IMR-90 (cell line): ENCODE results near the gene DMAP1. TPM values are rescaled to one million over a fixed set of nuclear protein-coding genes. Genes with fewer than 3 reads are reported as not detected.

Experiments
- ATAC-seq: fragments of 200-7000 bp; cut with Tn5 transposase; 2 replicates; pipeline ENCODE4 v1.9.1; 2020; ENCODE audit warnings: low read depth, mild to moderate bottlenecking, moderate library complexity
- BruUV-seq: library from RNA; stranded (reverse); fragments of 400-500 nt; replicated peaks from 2 replicates; lab custom pipeline; 2021; lab: Mats Ljungman, UMichigan
- CTCF ChIA-PET: fragments of 300-600 bp; formaldehyde crosslinking; extraction: SDS; loops from one replicate; lab custom pipeline; 2021; ENCODE audit warnings: antibody characterized with exemption; lab: Yijun Ruan, JAX
- POLR2A ChIA-PET: fragments of 300-600 bp; sonication (Branson Sonifier 250); formaldehyde crosslinking; loops from one replicate; lab custom pipeline; 2022; ENCODE audit warnings: antibody characterized with exemption; ENCODE audit not compliant: unreplicated experiment; lab: Charles Lee
- DNase-seq: peaks from one replicate; pipeline ENCODE4 v3.0.0; 2013
- H2AFZ ChIP-seq: replicated peaks from 2 replicates; pipeline ENCODE3; 2013; ENCODE audit warnings: low read length, mild to moderate bottlenecking; ENCODE audit not compliant: poor library complexity
- H2AK5ac ChIP-seq: 2 replicates; pipeline ENCODE4 v1.6.1; 2013; ENCODE audit warnings: low read depth, low read length, inconsistent platforms
- H2AK9ac ChIP-seq: replicated peaks from 2 replicates; pipeline ENCODE3; 2013; ENCODE audit warnings: mild to moderate bottlenecking, low read depth, low read length, moderate library complexity; ENCODE audit not compliant: poor library complexity
- H2BK120ac ChIP-seq: 2 replicates; pipeline ENCODE4 v1.6.1; 2013; ENCODE audit warnings: low read depth, low read length, inconsistent platforms
- H2BK15ac ChIP-seq: 3 replicates; pipeline ENCODE4 v1.6.1; 2013; ENCODE audit warnings: low read depth, low read length, inconsistent platforms
- H2BK20ac ChIP-seq: 2 replicates; pipeline ENCODE4 v1.6.1; 2013; ENCODE audit warnings: low read depth, mild to moderate bottlenecking, inconsistent platforms, low read length, moderate library complexity
- H2BK5ac ChIP-seq: 2 replicates; pipeline ENCODE4 v1.6.1; 2013; ENCODE audit warnings: mild to moderate bottlenecking, low read depth, low read length, inconsistent platforms; ENCODE audit not compliant: poor library complexity, severe bottlenecking
- H3K14ac ChIP-seq: replicated peaks from 2 replicates; pipeline ENCODE4 v1.6.1; 2013; ENCODE audit warnings: low read depth, low read length, inconsistent platforms
- H3K18ac ChIP-seq: 2 replicates; pipeline ENCODE4 v1.6.1; 2013; ENCODE audit warnings: low read depth, low read length, control low read depth
- H3K23ac ChIP-seq: 2 replicates; pipeline ENCODE4 v1.6.1; 2013; ENCODE audit warnings: low read depth, low read length, inconsistent platforms
- H3K27ac ChIP-seq: 2 replicates; pipeline ENCODE4 v1.5.1; 2013; ENCODE audit warnings: mild to moderate bottlenecking, control low read depth, low read length; ENCODE audit not compliant: insufficient read depth
- H3K27me3 ChIP-seq: 2 replicates; pipeline ENCODE4 v1.6.1; 2013; ENCODE audit warnings: low read length; ENCODE audit not compliant: control insufficient read depth, insufficient read depth
- H3K36me3 ChIP-seq: 2 replicates; pipeline ENCODE4 v1.6.1; 2013; ENCODE audit warnings: low read length, mixed read lengths; ENCODE audit not compliant: control insufficient read depth, insufficient read depth
- H3K4ac ChIP-seq: 2 replicates; pipeline ENCODE4 v1.6.1; 2013; ENCODE audit warnings: low read depth, low read length, inconsistent platforms
- H3K4me1 ChIP-seq: 2 replicates; pipeline ENCODE4 v1.6.1; 2013; ENCODE audit warnings: low read length, mixed read lengths; ENCODE audit not compliant: control insufficient read depth, insufficient read depth
- H3K4me2 ChIP-seq: 2 replicates; pipeline ENCODE4 v1.6.1; 2013; ENCODE audit warnings: low read depth, mild to moderate bottlenecking, control low read depth, low read length, moderate library complexity
- H3K4me3 ChIP-seq: 2 replicates; pipeline ENCODE4 v1.5.1; 2013; ENCODE audit warnings: low read depth, mild to moderate bottlenecking, control low read depth, low read length, moderate library complexity; ENCODE audit not compliant: insufficient read depth
- H3K56ac ChIP-seq: 2 replicates; pipeline ENCODE4 v1.6.1; 2013; ENCODE audit warnings: low read length, inconsistent platforms; ENCODE audit not compliant: insufficient read depth; ENCODE audit errors: extremely low read depth
- H3K79me1 ChIP-seq, 2 experiments: 2 replicates each; pipeline ENCODE4 v1.6.1; 2013; ENCODE audit warnings: low read length in 2 of 2, inconsistent platforms in 1 of 2, low read depth in 1 of 2
- H3K9ac ChIP-seq: 2 replicates; pipeline ENCODE4 v1.6.1; 2013; ENCODE audit warnings: low read depth, low read length, control low read depth
- H3K9me1 ChIP-seq: 2 replicates; pipeline ENCODE4 v1.6.1; 2013; ENCODE audit warnings: low read length, inconsistent platforms; ENCODE audit not compliant: insufficient read depth
- H3K9me3 ChIP-seq: 2 replicates; pipeline ENCODE4 v1.6.1; 2013; ENCODE audit warnings: low read length; ENCODE audit not compliant: control insufficient read depth, insufficient read depth
- H4K20me1 ChIP-seq: 2 replicates; pipeline ENCODE4 v1.6.1; 2013; ENCODE audit warnings: low read length, inconsistent platforms; ENCODE audit not compliant: insufficient read depth
- H4K5ac ChIP-seq: 2 replicates; pipeline ENCODE4 v1.6.1; 2013; ENCODE audit warnings: mild to moderate bottlenecking, low read depth, low read length, control low read depth
- H4K8ac ChIP-seq, 2 experiments: 2 replicates each; pipeline ENCODE4 v1.6.1; 2013; ENCODE audit warnings: low read depth in 2 of 2, low read length in 2 of 2, control low read depth in 1 of 2, inconsistent platforms in 1 of 2
- H4K91ac ChIP-seq: 2 replicates; pipeline ENCODE4 v1.6.1; 2013; ENCODE audit warnings: low read depth, low read length, inconsistent platforms; ENCODE audit not compliant: insufficient read depth
- CEBPB ChIP-seq: IDR thresholded peaks from 2 replicates; pipeline ENCODE4 v1.6.1; 2012; ENCODE audit warnings: low read depth, low read length, improper control_type of control experiment
- CHD1 ChIP-seq: IDR thresholded peaks from 2 replicates; pipeline ENCODE4 v1.6.1; 2012; ENCODE audit warnings: low read depth, low read length, improper control_type of control experiment
- FOS ChIP-seq: fragments of 150-350 bp; IDR thresholded peaks from 2 replicates; pipeline ENCODE4 v1.6.1; 2016; ENCODE audit warnings: low read depth, low read length
- MAFK ChIP-seq: IDR thresholded peaks from 2 replicates; pipeline ENCODE4 v1.6.1; 2012; ENCODE audit warnings: low read depth, low read length, improper control_type of control experiment
- MXI1 ChIP-seq: IDR thresholded peaks from 2 replicates; pipeline ENCODE4 v1.6.1; 2012; ENCODE audit warnings: low read depth, mild to moderate bottlenecking, low read length, moderate library complexity, borderline replicate concordance
- RAD21 ChIP-seq: IDR thresholded peaks from 2 replicates; pipeline ENCODE4 v1.6.1; 2012; ENCODE audit warnings: low read length, improper control_type of control experiment
- SMC3 ChIP-seq: fragments of 150-350 bp; IDR thresholded peaks from 2 replicates; pipeline ENCODE4 v1.6.1; 2016; ENCODE audit warnings: low read depth, mild to moderate bottlenecking, antibody characterized with exemption, low read length, moderate library complexity
- WGBS, 2 experiments: methylation state at CpG; one replicate each; pipeline versions ENCODE4 v1.1.5 to v1.1.7; 2013; ENCODE audit warnings: missing lambda C conversion rate in 2 of 2; ENCODE audit not compliant: insufficient read length in 1 of 2; ENCODE audit errors: extremely low coverage in 2 of 2; 5-methylcytosine and 5-hydroxymethylcytosine counted together
- dilution Hi-C: fragments of 300-500 bp; cut with HindIII; formaldehyde crosslinking; loops from one replicate; pipeline ENCODE4 v1.14.3; 2018; ENCODE audit warnings: low sequenced_read_pairs; ENCODE audit not compliant: unreplicated experiment
- in situ Hi-C: fragments of 300-500 bp; cut with MboI; formaldehyde crosslinking; loops from 3 replicates; pipeline ENCODE4 v1.14.3; 2019; ENCODE audit warnings: low sequenced_read_pairs, inconsistent platforms, mixed read lengths
- intact Hi-C: fragments of 100-400 bp; cut with micrococcal nuclease; formaldehyde crosslinking; loops from 2 replicates; pipeline ENCODE4 v1.10.0; 2022
- polyA plus RNA-seq, 3 experiments: library from polyadenylated mRNA; depleted of rRNA; stranded (reverse); fragments of >200 nt; gene quantifications; 2 replicates each; pipeline ENCODE4 v1.2.3, GENCODE V29; 2012; ENCODE audit warnings: low replicate concordance in 1 of 3
- total RNA-seq: library from RNA; depleted of rRNA; stranded (reverse); fragments of >200 nt; gene quantifications from 2 replicates; pipeline ENCODE4 v1.2.3, GENCODE V29; 2012
- TF ChIP-seq, protein P1 (sequence below): fragments of 150-350 bp; IDR thresholded peaks from 2 replicates; pipeline ENCODE4 v1.6.1; 2016; ENCODE audit warnings: low read depth, mild to moderate bottlenecking, low read length, moderate library complexity, borderline replicate concordance
- TF ChIP-seq, protein P2 (sequence below): fragments of 150-350 bp; IDR thresholded peaks from 2 replicates; pipeline ENCODE4 v1.6.1; 2017; ENCODE audit warnings: mild to moderate bottlenecking, antibody characterized with exemption, low read length, low read depth

DMAP1 gene
- total and polyA plus RNA-seq, 2 of the 4 experiments (the other 2 are of a cell fraction): 22.2 to 34.3 TPM

DNA sequence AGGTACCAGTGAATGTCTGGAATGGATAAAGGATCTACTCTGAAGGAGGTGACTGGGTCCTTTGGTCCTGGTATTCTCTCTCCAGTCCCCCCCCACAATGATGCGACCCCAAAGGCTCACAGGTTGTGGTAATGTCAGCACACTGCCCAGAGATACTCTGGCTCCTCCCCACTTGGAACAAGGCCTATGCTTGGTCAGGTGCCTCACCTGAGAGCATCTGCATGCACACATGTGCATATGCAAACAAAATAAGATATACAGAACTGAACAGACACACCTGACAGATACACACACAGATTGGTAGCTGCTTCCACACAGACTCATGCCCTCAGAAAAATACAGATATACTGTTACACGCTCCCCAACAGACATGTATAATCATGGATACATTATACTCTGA, 33.5 kb downstream of the DMAP1 start:
- intact Hi-C loops (no loop called here), dilution Hi-C loops (no loop called here), in situ Hi-C loops (no loop called here)
- no peak overlapping the region for H2BK120ac ChIP-seq
- no peak overlapping the region for H3K4me2 ChIP-seq
- H3K27ac ChIP-seq: no peak overlapping the region
- H3K79me1 ChIP-seq: no peaks in the 10 kb centered on the region; a peak in 1 of 4 replicates
- H2AFZ ChIP-seq: no peak overlapping the region
- ATAC-seq (no peak), DNase-seq (no peak)
- no peak overlapping the region for H3K14ac ChIP-seq
- BruUV-seq: no TSS peak
- H4K20me1 ChIP-seq: no peaks in the 10 kb centered on the region; the same call in 1 of the 2 replicates
- no peak overlapping the region for H2BK5ac ChIP-seq
- WGBS, 2 experiments: 100% methylated on average over 1 of the region's 2 CpGs; no CpG with 5 or more reads in 1 of the 2 experiments
- TF ChIP-seq MAFK (no peak), FOS (no peak), MXI1 (no peak), CHD1 (no peak), RAD21 (no peak), CEBPB (no peak), SMC3 (no peak)
- TF ChIP-seq, protein P1, sequence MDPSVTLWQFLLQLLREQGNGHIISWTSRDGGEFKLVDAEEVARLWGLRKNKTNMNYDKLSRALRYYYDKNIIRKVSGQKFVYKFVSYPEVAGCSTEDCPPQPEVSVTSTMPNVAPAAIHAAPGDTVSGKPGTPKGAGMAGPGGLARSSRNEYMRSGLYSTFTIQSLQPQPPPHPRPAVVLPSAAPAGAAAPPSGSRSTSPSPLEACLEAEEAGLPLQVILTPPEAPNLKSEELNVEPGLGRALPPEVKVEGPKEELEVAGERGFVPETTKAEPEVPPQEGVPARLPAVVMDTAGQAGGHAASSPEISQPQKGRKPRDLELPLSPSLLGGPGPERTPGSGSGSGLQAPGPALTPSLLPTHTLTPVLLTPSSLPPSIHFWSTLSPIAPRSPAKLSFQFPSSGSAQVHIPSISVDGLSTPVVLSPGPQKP: no peak
- TF ChIP-seq, protein P2, sequence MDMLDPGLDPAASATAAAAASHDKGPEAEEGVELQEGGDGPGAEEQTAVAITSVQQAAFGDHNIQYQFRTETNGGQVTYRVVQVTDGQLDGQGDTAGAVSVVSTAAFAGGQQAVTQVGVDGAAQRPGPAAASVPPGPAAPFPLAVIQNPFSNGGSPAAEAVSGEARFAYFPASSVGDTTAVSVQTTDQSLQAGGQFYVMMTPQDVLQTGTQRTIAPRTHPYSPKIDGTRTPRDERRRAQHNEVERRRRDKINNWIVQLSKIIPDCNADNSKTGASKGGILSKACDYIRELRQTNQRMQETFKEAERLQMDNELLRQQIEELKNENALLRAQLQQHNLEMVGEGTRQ: no peak
- no peak overlapping the region for H3K9ac ChIP-seq
- ChIA-PET POLR2A (no interaction called here), CTCF (no interaction called here)
- no peak overlapping the region for H3K23ac ChIP-seq
- no peak overlapping the region for H3K4ac ChIP-seq
- H3K4me1 ChIP-seq: no peaks in the 10 kb centered on the region
- H3K9me1 ChIP-seq: peaks cover 5% of the 10 kb centered on the region
- no peak overlapping the region for H3K18ac ChIP-seq
- peaks cover 5% of the 10 kb centered on the region for H3K36me3 ChIP-seq
- no peak overlapping the region for H2AK9ac ChIP-seq
- H4K91ac ChIP-seq: no peak overlapping the region
- no peak overlapping the region for H4K5ac ChIP-seq
- H2BK15ac ChIP-seq: no peak overlapping the region
- no peaks in the 10 kb centered on the region for H3K9me3 ChIP-seq
- no peak overlapping the region for H3K56ac ChIP-seq
- no peak overlapping the region for H4K8ac ChIP-seq
- no peak overlapping the region for H2AK5ac ChIP-seq
- no peaks in the 10 kb centered on the region for H3K27me3 ChIP-seq
- H3K4me3 ChIP-seq: no peak overlapping the region
- H2BK20ac ChIP-seq: no peak overlapping the region
